ENCODE data around the gene PECR.

GRCh38 chr2:216118474-216118873 is 36.9 kb upstream of the PECR start:
- no peak for TF ChIP-seq POLR2A (IDR thresholded peaks at IDR 0.05)
- TF ChIP-seq, protein P1, sequence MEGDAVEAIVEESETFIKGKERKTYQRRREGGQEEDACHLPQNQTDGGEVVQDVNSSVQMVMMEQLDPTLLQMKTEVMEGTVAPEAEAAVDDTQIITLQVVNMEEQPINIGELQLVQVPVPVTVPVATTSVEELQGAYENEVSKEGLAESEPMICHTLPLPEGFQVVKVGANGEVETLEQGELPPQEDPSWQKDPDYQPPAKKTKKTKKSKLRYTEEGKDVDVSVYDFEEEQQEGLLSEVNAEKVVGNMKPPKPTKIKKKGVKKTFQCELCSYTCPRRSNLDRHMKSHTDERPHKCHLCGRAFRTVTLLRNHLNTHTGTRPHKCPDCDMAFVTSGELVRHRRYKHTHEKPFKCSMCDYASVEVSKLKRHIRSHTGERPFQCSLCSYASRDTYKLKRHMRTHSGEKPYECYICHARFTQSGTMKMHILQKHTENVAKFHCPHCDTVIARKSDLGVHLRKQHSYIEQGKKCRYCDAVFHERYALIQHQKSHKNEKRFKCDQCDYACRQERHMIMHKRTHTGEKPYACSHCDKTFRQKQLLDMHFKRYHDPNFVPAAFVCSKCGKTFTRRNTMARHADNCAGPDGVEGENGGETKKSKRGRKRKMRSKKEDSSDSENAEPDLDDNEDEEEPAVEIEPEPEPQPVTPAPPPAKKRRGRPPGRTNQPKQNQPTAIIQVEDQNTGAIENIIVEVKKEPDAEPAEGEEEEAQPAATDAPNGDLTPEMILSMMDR (IDR thresholded peaks at IDR 0.05), result no peak

Measured in right lobe of liver (tissue), 4 donors.